Right hindlimb (tissue), 1 donor: ENCODE data around the gene GNG12.

Experiments
- DNase-seq: peaks from one replicate; pipeline ENCODE4 v3.0.0-alpha.2; 2018

Gene GNG12

GRCh38 chr1:67696708-67697107, 136.6 kb downstream of the GNG12 start:
- DNase-seq, result no peak

- no peak for DNase-seq
Measured at GRCh38 chr1:67695963-67696362, 137.3 kb downstream of the GNG12 start.

DNA sequence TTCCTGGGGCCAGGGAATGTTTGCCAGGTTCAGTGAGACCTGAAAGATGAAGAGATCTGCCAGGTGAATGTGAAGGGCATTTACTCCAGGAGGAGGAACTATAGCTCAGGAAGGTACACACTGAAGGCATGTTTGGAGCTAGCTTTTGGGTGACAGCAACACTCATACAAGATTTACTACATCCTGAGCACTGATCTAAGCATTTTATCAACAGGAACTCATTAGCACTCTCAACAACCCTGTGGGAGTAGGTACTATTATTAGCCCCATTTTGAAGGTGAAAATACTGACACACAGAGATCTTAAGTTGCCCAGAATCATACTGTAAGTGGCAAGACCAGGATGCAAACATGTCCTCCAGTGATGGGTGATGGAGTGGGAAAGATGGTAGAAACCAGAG, 141.6 kb downstream of the GNG12 start:
- DNase-seq, result no peak

DNA sequence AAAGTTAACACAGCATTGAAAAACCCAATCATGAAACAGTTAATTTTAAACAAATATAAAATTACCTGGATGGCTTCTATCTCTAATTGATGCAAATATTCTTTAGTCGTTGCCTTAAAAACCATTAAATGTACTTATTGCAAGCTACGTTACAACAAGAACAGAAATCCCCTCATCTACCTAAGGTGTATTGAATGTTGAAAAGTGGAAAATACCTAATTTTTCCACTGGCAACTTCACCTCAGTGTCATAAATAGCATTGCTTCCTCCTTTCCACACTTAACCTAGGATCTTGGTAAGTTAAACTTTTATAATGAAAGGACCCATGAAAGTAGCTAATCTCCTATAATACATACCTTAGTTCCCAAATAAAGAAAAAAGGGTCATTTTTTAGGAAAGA, 142.9 kb downstream of the GNG12 start:
- no peak for DNase-seq

GRCh38 chr1:67690018-67690363, 143.3 kb downstream of the GNG12 start:
- DNase-seq, result no peak

DNA sequence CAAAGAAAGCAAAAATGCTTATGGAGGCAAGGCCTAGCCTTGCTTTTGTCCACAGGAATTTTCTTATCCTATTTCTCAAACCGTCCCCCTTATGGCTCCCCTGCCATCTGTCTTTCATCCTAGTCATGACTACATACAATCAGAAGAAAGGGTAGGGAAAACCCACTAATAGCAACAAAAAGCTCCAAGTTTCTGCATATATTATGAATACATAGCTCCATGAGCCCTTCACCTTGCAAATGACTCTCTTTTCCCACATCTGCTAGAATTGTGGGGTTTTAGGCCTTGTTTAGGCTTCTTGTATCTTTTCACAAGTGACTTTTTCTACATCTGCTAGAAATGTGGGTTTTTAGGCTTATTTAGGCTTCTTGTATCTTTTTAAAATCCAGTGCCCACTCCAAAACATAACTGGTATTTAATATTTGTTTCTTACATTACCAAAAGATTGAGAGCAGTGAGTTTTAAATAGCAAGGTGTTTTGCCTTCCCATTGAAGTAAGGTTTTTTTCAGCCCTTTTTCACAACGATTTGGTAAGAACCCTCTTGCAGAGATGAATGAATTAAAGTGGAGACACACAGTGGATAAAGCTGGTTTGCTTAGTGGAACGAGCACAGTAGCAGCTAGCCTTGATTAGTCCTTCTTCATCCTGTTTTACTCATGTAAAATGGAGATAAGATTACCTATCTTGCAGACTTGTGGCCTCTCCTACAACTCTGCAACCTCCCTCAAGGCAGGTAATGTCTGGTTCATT, 143.8 kb downstream of the GNG12 start:
- no peak for DNase-seq

DNA sequence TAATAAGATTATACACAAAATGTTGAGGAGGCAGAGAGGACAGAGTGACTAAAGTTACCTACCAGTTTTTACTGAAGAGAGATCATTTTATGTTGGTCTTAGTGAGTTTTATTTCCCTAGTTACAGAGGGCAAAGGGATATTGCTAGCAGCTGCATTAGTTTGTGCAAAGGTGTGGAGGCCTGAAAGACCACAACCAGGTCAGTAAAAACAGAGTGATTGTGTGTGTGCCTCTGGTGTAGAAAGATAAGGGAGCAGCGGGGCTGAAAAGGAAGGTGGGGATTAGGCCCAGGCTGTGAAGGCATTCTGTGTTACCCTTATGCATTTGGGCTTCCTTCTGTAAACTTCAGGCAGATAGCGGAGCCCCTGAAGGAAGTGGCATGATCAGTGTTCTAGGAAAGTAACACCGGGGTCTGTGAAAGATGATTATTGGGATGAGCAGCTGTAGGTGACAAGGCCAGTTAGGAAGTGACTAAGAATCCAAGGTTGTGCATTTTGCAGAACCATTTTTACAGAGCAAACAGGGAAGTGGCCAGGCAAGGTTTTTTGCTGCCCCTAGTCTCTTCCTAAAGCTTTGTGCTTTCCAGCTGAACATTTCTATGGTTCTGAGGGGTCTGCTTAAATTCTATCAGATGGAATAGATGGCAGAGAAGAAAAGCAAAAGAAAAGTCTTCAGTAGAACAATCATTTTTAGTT, 144.6 kb downstream of the GNG12 start:
- no peak for DNase-seq

GRCh38 chr1:67687649-67688048, 145.6 kb downstream of the GNG12 start:
- no peak for DNase-seq

- no peak for DNase-seq
Measured at GRCh38 chr1:67687198-67687545, 146.1 kb downstream of the GNG12 start.

GRCh38 chr1:67686267-67687197, 146.7 kb downstream of the GNG12 start:
- DNase-seq, result peak; percentile 78

DNA sequence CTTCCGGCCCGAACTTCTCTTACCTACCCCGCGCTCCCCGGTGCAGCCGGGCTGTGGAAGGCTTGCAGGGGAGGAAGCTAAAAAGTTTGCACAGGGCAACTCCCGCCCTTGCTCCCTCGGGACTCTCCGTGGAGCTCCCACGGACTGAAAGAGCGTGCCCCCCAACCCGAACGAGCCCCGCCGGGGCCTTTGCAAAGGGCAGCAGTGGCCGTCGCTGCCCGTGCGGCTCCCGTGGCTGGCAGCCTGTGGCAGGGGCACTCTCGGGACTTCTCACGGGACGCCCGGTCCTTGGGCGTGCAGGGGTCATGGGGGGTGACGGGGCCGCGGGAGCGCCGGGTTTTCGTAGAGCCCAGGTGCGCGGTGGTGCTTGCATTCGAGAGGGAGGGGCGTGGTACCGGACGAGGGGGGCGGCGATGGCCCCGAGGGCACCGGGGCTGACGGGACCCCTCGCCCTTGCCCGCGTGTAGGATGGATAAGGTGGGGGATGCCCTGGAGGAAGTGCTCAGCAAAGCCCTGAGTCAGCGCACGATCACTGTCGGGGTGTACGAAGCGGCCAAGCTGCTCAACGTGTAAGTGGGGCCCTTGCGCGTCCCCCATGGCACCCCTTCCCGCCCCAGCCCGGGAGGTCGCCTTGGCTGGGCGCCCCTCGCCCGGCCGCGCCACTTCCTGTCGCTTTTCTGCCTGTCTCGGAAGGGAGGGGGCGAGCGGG, 147.6 kb downstream of the GNG12 start:
- peak; percentile 51 for DNase-seq

DNA sequence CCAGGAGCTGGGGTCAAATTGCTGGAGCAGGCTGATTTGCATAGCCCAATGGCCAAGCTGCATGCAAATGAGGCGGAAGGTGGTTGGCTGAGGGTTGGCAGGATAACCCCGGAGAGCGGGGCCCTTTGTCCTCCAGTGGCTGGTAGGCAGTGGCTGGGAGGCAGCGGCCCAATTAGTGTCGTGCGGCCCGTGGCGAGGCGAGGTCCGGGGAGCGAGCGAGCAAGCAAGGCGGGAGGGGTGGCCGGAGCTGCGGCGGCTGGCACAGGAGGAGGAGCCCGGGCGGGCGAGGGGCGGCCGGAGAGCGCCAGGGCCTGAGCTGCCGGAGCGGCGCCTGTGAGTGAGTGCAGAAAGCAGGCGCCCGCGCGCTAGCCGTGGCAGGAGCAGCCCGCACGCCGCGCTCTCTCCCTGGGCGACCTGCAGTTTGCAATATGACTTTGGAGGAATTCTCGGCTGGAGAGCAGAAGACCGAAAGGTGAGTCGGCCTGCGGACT, 148.2 kb downstream of the GNG12 start, which contains the start of gene GADD45A:
Gene GADD45A (plus strand): TSS at position 135 of the 491 bp plus-strand sequence. CDS start 294 bp downstream, at position 429.
- DNase-seq, result peak; percentile 99

GRCh38 chr1:67684526-67685066, 148.7 kb downstream of the GNG12 start:
- DNase-seq, result no peak

- DNase-seq, result peak; percentile 29
Measured at GRCh38 chr1:67683766-67684525, 149.3 kb downstream of the GNG12 start.

DNA sequence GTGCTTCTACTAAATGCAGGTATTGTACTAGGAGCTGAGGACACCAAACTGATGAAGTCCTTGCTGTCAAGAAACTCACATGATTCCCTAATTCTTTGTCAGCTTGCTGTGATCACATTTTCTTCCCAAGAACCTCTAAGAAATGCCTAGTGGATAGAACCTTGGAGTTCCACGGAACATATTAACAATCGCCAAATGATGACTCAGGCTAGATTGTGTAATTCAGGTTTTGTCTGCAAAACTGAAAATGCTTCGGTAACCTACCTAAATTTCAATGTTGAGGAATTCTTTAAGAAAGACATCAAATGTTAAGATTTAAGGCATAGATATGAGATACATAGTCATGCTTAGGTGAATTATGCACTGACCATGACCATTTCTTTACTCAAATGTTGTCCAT, 150.0 kb downstream of the GNG12 start:
- DNase-seq, result no peak

DNA sequence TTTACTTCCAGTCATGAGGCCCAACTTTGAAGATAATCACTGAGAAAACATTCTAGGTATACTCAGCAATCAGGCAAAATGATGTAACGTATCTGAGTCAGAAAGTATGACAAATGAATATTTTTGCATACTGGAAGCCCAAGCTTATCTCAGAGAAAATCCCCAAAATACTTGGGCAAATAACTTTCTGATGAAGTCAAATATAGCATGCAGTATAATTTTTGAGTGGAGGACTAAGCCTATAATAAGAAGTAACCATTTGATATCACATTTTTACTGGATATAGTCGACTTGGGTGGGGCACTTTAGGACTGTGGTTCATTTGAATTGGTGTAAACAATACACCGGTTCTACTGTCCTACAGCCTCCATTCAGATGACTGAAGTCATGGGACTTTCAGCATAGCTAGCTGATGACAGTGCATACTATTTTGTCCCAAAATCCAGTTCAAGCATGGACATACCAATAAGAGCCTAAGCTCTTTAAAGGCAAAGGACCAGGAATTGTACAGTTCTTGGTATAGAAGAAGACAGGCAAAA, 150.5 kb downstream of the GNG12 start:
- DNase-seq, result no peak

DNA sequence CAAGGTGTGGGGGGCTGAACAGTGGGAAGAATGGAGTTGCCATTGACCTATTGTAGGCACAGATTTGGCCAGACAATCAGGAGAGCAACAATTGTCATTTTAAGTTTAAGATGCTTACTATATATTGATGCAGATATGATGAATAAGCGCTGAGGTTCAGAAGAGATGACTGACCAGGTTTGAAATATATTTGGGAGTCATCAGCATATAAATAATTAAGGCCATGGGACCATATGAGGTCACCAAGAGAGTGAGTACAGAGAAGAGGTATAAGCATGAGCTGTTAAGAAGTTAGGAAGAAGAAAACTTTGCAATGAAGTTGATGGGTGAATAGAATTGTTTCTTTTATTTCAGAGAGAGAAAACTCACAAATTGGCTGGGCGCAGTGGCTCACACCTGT, 152.8 kb downstream of the GNG12 start:
- DNase-seq, result no peak

DNA sequence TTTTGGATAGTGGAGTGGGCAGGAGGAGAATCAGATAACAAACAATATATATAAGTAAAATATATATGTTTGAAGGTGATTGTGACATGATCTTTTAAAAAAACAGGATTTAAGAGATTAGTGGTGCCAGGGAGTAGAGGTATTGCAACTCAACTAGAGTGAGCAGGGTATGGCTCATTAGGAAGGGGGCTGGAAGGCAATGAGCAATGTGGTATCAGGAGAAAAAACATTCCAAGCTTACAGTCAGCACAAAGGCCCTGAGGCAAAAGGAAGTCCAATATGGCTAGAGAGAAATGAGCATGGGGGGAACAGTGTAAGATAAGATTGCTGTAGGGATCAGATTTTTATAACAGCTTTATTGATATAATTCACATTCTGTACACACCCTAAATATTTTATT, 153.6 kb downstream of the GNG12 start:
- DNase-seq, result no peak

DNA sequence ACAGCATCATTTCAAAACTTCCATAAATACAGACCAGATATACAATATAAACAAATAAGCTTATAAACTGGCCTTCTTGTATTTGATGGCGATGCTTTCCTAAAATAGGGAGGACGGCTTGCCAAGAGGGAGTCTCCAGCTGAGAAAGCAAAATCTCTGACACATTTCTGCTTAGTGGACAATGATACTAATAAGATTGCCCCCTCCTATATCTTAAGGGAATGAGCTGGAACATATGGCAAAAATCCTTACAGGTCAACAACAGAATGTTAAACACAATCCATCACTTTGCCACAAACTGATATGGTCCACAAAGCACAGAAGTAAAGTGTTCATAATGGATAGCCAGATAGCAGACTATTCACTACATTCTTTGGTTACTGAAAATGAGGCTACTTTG, 155.3 kb downstream of the GNG12 start:
- DNase-seq, result no peak

DNA sequence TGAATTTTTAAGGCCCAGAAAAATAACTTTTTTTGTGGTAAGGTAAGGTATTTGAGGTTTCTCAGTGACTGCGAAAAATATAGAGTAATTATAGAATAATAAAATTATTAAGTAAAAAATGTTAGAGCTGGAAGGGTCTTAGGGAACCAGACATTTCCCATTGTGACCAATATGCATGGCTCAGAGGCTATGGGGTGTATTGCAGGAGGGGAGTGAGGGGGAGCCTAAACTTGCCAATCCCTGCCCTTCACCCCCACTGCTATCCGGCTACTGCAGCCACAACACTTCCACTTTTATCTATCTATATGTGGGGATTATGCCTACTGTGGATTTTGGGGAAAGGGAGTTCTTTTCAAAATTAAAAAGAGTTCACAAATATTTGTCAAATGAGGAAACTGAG, 155.9 kb downstream of the GNG12 start:
- DNase-seq, result no peak

- no peak for DNase-seq
Measured at GRCh38 chr1:67676946-67677345, 156.3 kb downstream of the GNG12 start.
